Activated CD4-positive, alpha-beta T cell treated with anti-CD3 and anti-CD28 coated beads for 4 hours (primary cell): ENCODE data around the gene RRP1.

ENCODE experiments used
- DNase-seq, 2 donors: peaks; one replicate each; pipeline ENCODE4 v3.0.0-alpha.2; 2020

RRP1 gene

DNA sequence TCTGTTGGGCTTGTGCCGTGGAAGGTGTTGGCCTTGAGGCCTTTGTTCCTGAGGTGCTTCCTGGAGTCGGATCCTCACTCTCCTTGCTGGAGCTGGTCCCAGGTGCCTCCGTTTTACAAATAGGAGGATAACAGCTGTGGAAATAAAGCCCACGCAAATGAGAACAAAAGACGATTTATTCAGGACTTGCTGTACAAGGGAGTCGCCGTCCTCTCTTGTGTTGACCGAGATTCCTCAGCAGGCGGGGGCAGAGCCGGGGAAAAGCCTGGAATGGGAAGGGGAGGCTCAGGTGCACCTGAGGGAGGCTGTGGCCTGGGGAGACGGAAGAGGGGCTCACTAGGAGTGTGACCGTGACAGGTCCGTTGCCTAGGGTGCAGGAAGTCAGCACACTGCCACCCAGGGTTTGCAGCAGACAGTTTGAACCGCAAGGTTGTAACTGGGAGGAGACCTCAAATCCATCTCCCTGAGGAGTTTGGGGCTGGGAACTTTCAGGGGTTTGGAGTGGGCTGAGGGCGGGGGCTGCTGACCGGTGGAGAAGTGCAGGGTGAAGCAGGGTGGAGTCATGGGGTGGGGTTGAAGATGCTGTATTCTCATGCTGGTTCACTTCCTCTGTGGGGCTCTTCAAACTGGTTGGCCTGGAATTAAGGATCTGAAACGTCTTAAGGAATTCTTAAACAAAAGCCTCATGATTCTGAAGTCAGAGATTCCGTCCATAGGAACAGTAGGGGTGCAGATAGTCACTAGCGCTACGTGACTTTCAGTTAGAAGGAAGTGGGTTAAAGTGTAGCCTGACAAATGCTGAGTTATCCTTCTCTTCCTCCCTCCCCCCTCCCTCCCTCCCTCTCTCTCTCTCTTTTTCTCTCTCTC is 10.7 kb upstream of the RRP1 start:
- DNase-seq = no peak

DNA sequence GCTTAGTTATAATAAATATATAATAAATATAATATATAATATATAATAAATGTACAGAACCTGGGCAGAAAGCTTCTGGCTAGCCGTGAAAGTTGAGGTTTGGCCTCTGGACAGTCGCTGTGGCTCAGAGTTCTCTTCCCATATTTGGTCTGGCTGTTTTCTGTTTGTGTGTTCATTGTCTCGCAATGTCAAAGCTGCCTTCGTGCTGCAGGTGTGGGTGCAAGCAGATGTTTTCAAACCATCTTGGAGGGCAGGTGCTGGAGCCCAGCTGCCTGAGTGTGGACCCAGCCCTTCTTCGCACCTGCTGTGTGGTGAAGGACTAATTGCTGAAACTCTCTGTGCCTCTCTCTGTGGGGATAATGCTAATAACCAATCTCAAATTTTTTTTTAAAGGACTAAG is 9.7 kb upstream of the RRP1 start:
- no peak for DNase-seq

DNA sequence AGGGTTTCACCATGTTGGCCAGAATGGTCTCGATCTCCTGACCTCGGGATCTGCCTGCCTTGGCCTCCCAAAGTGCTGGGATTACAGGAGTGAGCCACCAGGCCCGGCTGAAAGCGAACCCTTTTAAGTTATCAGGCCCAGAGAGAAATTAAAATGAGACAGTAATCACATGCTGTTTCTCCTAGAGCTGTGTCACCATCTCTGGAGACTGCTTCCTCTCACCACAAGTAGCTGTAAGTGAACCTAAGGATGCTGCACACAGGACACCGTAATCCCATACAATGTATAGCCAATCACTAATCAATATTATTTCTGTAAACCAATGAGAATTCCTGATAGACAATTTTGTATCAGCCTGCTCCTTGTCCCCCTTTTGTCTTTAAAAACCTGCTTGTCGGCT is 7.5 kb upstream of the RRP1 start:
- no peak for DNase-seq

DNA sequence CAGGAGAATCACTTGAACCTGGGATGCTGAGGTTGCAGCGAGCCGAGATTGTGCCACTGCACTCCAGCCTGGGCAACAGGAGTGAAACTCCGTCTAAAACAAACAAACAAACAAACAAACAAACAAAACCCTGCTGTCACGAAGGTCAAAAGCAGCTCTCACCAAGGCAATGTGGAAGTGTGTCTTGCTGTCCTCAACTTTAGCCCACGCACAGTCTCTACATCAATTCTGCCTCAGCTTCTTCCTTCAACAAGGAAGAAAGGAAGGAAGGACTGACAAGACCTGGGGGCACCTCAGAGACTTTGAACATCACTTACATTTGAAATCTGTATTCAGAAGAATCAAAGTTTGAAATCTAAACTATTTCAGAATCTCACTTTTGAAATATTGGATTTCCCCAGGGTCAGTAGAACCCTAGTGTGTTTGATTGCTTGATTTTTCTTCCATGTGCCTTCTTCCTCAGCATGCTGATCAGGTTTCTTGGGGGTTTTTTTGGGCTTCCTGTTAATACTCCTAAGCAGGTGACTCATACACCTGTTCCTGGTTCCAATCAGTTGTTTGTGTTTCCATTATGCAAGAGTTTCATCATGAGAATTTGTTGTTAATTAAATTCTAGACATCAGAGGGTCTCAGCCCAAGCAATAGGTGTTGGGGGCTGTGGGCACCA is 6.8 kb upstream of the RRP1 start:
- no peak for DNase-seq

DNA sequence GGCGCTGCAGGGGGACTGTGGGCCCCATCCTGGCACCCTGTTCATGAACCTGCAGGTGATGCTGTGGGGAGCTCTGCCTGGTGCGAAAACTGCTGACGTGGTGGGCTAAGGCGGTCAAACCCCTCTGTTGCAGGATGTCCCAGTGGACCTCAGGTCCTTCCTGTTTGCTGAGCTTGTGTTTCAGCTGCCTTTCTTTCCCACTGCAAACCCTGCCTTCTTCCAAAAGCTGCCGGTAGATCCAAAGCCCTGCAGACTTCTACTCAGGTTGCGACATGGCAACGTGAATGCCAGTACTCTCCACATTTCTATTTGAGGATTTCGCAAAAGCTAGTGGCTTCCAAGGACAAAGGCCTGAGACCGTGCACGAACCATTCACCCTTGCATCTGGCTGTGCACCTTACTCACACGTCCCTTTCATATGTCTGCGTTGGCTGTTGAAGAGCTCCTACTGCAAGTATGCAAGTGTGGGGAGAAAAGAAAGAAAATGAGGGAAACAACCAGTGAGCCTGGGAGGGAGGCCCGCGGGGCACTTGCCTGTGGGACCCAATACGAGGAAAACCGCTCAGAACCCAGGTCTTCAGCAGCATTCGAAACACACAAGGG is 6.2 kb upstream of the RRP1 start:
- no peak for DNase-seq

DNA sequence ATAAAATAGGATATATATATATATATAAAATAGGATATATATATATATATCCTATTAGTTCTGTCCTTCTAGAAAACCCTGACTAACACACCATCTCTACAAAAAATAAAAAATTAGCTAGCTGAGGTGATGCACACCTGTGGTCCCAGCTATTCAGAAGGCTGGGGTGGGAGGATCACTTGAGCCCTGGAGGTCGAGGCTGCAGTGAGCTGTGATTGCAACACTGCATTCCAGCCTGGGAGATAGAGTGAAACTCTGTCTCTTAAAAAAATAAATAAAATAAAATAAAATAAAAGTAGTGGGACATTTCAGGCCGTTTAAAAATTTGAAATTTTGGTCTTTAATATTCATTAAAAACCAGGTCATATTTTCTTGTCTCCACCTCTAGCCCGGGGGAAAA is 4.2 kb upstream of the RRP1 start:
- DNase-seq = no peak

DNA sequence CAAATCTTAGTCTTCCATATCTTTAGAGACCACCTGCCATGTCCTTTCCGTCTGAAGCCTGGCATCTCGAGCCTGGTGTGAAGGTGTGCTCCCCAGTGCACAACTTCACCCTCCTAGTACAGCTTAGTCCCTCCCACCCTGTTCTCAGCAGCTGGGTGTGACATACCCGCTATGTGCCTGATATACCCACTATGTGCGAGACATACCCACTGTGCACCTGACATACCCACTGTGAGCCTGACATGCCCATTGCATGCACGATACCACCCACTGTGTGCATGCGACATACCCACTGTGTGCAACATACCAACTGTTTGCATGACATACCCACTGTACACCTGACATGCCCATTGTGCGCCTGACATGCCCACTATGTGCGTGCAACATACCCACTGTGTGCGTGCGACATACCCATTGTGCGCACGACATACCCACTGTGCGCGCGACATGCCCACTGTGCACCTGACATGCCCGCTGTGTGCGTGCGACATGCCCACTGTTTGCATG is 3.0 kb upstream of the RRP1 start:
- DNase-seq = no peak

DNA sequence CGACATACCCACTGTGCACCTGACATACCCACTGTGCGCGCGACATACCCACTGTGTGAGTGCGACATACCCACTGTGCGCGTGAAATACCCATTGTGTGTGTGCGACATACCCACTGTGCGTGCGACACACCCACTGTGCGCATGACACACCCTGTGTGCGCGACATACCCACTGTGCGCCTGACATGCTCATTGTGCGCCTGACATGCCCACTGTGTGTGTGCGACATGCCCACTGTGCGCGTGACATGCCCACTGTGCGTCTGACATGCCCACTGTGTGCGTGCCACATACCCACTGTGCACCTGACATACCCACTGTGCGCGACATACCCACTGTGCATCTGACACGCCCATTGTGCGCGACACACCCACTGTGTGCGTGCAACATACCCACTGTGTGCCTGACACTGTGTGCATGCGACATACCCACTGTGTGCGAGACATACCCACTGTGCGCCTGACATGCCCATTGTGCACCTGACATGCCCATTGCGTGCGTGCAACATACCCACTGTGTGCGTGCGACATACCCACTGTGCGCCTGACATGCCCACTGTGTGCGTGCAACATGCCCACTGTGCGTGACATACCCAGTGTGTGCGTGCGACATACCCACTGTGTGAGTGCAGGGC is 2.5 kb upstream of the RRP1 start:
- DNase-seq = no peak

DNA sequence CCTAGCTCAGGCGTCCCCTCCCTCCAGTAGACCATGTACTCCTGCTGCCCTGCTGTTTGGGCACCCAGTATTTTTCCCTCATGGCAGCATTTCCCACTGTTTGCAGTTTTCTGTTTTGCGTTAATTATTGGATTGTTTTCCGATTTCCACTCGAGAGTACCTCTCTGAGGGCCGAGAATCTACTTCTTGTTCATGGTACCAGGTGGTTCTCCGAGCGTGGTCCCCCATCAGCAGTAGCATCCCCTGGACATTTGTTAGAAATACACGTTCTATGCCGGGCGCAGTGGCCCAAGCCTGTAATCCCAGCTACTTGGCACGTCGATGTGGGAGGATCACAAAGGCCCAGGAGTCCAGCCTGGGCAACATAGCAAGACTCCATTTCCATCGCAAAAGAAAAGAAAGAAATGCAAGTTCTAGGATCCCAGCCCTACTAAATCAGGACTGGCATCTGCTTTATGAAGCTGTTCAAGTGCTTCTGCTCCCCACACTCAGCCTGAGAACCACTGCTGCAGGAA is 690 bp downstream of the RRP1 start:
- no peak for DNase-seq

DNA sequence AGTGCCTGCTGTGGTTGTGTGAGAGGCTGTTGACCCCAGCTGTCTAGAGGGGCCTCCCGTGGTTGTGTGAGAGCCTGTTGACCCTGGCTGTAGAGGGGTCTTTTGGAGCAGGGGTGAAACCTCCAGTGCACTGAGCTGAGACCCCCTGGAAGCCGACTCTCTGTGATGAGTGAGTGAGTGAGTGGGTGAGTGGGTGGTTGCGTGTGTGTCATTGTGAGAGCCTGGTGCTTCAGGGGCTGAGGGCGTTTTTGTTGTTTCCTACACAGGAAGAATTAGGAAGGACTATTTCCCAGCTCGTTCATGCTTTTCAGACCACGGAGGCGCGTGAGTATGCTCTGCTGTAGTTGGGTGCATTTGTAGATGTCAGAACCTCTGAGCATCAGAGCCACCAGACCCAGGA is 3.0 kb downstream of the RRP1 start:
- DNase-seq = no peak

DNA sequence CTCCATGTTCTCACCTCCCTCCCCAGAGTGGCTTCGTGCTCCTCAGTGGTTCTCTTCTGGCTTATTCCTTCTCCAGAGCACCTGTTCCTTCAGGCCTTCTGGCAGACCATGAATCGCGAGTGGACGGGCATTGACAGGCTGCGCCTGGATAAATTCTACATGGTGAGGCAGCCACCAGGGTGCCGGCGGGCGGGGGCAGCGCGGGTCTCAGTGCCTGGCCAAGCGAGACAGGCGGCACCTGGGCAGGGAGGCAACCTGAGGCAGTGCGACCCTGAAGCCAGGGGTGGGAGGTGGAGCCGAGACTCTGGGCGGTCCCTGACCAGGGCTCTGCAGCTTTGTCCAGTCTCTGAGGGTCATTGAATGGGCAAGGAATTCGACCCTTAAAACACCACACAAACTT is 3.9 kb downstream of the RRP1 start:
- no peak for DNase-seq

DNA sequence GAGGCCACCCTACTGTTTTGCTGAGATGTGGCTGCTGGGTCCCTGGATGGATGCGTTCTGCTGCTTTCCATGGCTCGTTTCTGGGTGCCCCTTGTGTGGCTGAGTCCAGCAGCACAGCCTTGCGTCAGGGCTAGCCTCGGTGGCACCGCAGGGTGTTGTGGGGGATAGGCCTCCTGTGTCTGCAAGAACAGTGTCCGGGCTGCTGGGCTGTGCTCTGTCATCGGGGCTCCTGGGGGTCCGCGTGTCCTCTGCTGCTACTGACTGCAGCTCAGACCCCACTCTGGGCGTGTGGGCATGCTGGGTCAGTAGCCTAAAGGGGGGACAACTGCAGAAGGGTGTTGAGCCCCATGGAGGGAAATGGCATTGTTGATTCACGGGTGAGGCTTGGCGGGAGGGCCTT is 4.9 kb downstream of the RRP1 start:
- no peak for DNase-seq

DNA sequence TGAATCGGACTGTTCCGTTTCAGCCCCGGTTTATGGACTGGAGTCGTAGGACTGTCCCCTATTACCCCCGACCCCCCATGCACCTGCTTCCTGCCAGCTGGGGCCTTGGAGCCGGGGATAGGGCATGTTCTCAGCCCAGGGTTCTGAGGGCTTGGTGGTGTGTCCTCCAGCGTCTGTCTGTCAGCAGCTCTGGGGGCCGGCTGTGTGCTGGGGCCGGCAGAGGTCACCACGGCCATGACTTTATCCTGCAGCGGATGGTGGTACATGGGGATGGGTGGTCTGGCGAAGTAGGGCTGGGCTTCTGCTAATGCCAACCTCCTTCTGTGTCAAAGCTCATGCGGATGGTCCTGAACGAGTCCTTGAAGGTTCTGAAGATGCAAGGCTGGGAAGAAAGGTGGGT is 5.5 kb downstream of the RRP1 start:
- DNase-seq = no peak

DNA sequence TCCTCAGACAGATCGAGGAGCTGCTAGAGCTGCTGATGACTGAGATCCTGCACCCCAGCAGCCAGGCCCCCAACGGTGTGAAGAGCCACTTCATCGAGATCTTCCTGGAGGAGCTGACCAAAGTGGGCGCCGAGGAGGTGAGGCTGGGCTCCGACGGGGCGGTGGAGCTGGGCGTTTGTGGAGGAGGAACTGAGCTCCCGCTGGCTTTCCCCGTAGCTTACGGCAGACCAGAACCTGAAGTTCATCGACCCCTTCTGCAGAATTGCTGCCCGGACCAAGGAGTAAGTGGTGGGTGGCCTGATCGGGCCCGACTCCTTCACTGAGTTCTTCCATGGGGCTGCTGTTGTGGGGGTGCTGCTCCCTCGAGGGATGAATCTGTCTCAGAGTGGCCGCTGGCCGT is 8.0 kb downstream of the RRP1 start:
- no peak for DNase-seq

DNA sequence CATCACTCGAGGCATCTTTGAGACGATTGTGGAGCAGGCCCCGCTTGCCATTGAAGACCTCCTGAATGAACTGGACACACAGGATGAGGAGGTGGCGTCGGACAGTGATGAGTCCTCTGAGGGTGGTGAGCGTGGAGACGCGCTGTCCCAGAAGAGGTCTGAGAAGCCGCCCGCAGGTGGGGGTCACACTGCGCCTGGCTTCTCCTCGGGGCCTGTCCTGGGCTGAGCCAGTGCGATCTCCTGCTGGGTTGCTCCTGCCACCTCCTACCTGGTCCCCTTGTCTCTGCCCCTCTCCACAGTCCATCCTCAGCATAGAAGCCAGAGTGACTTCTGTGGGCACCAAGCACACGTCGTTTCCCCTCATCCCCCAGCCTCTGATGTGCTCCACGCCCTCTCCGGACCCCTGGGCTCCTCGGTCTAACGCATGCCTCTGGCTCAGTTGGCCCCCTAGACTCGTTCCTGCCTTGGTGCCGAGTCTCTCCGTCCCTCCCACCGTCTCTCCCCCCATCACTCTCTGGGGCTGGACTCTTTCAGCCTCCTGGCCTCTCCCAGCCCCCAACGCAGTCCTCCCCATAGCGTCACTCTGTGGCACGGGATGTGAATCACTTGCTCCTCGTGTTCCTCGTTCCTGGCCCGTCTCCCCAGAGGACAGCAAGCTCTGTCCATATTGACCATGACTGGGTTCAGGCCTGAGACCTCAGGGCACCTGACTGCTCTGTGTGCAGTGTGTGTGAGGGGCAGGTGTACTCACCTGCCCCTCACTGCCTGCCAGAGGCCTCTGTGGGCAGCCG is 8.7 kb downstream of the RRP1 start:
- no peak for DNase-seq

DNA sequence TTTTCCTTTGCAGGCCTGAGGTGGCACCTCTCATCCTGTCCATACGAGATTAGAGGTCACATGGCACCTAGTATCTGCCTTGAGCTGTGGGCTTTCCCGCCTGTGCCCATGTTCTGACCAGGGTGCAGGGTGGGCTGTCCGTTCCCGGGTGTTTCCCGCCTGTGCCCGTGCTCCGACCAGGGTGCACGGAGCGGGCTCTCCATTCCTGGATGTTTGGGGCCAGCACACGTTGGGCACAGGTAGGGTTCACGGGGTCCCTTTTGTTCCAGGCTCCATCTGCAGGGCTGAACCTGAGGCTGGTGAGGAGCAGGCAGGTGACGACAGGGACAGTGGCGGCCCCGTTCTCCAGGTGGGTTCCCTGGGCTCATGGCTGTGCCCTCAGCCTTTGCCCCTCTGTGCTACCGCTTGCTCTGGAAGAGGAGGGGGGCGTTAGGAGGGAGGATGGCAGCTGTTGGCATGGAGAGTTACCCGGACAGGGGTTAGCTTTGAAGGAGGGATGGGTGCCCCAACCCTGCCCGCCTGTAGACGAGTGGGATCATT is 10.0 kb downstream of the RRP1 start:
- DNase-seq = no peak

DNA sequence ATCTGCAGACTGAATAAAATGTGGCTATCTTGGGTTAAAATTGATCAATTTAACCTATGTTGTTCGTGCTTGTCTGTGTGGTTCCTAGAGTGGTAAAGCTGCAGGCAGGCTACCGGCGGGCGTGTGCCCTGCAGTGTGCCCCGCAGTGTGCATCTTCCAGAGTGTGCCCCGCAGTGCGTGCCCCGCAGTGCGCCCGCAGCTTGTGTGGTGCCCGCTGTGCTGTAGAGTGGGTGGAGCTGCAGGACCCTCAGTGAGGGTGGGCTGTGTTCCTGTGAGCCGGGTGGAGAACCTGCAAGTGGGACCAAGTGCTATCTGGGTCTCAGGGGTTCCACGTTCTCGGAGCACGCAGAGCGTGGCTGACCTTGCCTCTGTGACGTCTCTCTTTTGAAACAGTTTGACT is 10.7 kb downstream of the RRP1 start:
- no peak for DNase-seq

DNA sequence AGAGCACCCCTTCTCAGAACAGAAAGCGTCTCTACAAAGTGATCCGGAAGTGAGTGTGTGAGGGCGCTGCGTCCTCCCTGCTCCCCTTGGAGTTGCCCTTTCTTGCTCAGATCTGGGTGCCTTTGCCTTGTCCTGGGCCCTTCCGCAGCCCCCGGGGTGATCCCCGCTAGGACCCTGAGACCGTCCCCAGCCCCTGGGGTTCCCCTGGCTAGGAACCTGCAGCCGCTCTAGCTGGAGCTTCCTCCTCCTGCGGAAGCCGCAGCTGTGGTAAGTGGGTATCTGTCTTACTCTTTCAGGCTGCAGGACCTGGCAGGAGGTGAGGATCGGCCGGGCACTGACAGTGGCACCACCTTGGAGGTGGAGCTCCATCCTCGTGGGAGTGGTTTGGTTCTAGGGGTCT is 11.2 kb downstream of the RRP1 start:
- DNase-seq = no peak

DNA sequence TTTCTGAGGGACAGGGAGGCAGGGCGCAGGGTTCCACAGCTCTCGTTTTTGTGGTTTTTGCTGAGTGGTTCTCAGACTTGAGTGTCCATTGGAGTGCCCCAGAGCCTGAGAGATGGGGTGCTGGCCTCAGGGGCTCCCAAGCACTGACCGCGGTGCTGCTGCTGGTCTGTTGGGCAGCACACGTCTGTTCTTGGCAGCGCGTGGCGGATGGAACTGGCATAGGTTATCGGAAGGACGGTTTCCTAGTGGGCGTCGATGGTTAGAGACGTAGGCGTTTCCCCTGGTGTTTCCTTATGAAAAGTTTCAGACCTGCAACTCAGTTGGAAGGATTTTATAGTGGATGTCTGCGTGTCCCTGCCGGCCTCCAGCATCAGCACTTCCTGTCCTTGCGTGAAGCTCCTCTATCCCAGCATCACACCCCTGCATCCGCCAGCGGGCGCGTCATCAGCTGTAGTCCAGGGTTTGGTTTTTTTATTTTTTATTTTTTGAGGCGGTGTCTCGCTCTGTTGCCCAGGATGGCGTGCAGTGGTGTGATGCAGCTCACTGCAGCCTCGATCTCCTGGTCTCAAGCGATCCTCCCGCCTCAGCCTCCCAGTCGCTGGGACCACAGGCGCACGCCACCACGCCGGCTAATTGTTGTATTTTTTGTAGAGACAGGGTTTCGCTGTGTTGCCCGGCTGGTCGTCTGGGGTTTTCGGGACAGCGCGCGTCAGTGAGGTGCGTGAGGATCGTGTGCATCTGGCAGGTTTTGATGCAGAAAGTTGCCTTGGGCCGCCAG is 11.8 kb downstream of the RRP1 start:
- DNase-seq = no peak

DNA sequence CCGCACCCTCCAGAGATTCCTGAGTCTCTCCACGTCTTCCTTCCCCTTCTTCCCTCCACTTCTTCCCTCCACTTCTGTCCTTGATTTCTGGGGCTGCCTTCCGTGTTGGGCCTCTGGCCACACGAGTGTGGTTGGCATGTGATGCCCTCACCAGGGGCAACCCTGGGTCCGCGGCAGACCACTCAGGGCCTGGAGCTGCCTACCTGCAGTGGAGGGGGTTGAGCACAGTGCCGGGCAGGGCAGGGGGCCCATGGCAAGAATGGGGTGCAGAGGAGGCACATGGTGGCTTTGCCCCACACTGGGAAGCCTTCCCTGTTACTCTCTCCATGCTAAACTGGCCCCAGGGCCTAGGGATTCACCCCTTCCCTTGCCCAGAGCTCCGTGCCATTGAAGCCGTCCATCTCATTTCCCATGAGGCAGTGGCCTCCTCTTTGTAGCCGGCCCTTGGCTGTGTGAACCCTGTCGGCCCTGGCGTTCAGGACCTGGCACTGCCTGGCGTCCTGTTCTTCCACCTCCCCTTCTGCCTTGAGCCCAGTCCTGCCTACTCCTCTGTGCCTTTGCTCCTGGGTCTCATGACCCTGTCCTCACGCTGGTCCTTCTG is 13.4 kb downstream of the RRP1 start:
- no peak for DNase-seq
